Measurements from ENCODE around the gene ZNF175. TPM values are rescaled to one million over a fixed set of nuclear protein-coding genes. Genes with fewer than 3 reads are reported as not detected.

Gene ZNF175
- 11.0 and 13.4 TPM in 2 replicates for total RNA-seq

- Mint-ChIP-seq H3K27ac (peak within 1 kb of the TSS; percentile 53), H3K4me1 (ENCODE audit: low read depth) (peaks cover 25% of the 10 kb centered on the region), H3K4me3 (ENCODE audit: low read depth) (peak within 1 kb of the TSS; percentile 97), H3K36me3 (ENCODE audit: low read depth) (peaks cover 33% of the 10 kb centered on the region), H3K27me3 (ENCODE audit: low read depth) (peaks cover 13% of the 10 kb centered on the region), H3K9me3 (no peaks in the 10 kb centered on the region)
- peak; percentile 71 for DNase-seq (ENCODE audit: low spot score)
- intact Hi-C loops (cut with micrococcal nuclease) = loop anchor here (1.0 to 5.0 kb wide), 3 partner anchors 23 to 36 kb away; no protein-coding TSS in a partner anchor
Observed at GRCh38 chr19:51570962-51571575, at the start of gene ZNF175. Gene ZNF175, plus strand, starts transcription at chr19:51571283. Its CDS starts 2,047 bp downstream, at chr19:51573330.

GRCh38 chr19:51521357-51521756 lies 49.7 kb upstream of the ZNF175 start:
- H3K27ac Mint-ChIP-seq = no peak overlapping the region
- peaks cover 25% of the 10 kb centered on the region for H3K27me3 Mint-ChIP-seq (ENCODE audit: low read depth)
- H3K4me3 Mint-ChIP-seq (ENCODE audit: low read depth) = no peak overlapping the region
- intact Hi-C loops (cut with micrococcal nuclease) = no loop called here
- peaks cover 4% of the 10 kb centered on the region for H3K9me3 Mint-ChIP-seq
- H3K36me3 Mint-ChIP-seq (ENCODE audit: low read depth) = no peaks in the 10 kb centered on the region
- H3K4me1 Mint-ChIP-seq (ENCODE audit: low read depth) = peaks cover 18% of the 10 kb centered on the region
- DNase-seq (ENCODE audit: low spot score) = no peak

- H3K36me3 Mint-ChIP-seq (ENCODE audit: low read depth) = no peaks in the 10 kb centered on the region
- H3K9me3 Mint-ChIP-seq = peaks cover 4% of the 10 kb centered on the region
- intact Hi-C loops (cut with micrococcal nuclease) = no loop called here
- H3K27me3 Mint-ChIP-seq (ENCODE audit: low read depth) = peaks cover 29% of the 10 kb centered on the region
- DNase-seq (ENCODE audit: low spot score) = no peak
- H3K27ac Mint-ChIP-seq = no peak overlapping the region
- peaks cover 18% of the 10 kb centered on the region for H3K4me1 Mint-ChIP-seq (ENCODE audit: low read depth)
- no peak overlapping the region for H3K4me3 Mint-ChIP-seq (ENCODE audit: low read depth)
Observed at GRCh38 chr19:51521781-51522180, 49.3 kb upstream of the ZNF175 start.

GRCh38 chr19:51524666-51525264 lies 46.3 kb upstream of the ZNF175 start:
- H3K27ac Mint-ChIP-seq = no peak overlapping the region
- peaks cover 40% of the 10 kb centered on the region for H3K27me3 Mint-ChIP-seq (ENCODE audit: low read depth)
- no peak overlapping the region for H3K4me3 Mint-ChIP-seq (ENCODE audit: low read depth)
- intact Hi-C loops (cut with micrococcal nuclease) = no loop called here
- no peaks in the 10 kb centered on the region for H3K9me3 Mint-ChIP-seq
- DNase-seq (ENCODE audit: low spot score) = no peak
- H3K36me3 Mint-ChIP-seq (ENCODE audit: low read depth) = no peaks in the 10 kb centered on the region
- H3K4me1 Mint-ChIP-seq (ENCODE audit: low read depth) = peaks cover 12% of the 10 kb centered on the region

GRCh38 chr19:51525651-51526050 lies 45.4 kb upstream of the ZNF175 start:
- H3K27me3 Mint-ChIP-seq (ENCODE audit: low read depth) = peaks cover 37% of the 10 kb centered on the region
- peaks cover 11% of the 10 kb centered on the region for H3K4me1 Mint-ChIP-seq (ENCODE audit: low read depth)
- no peaks in the 10 kb centered on the region for H3K9me3 Mint-ChIP-seq
- no peak overlapping the region for H3K4me3 Mint-ChIP-seq (ENCODE audit: low read depth)
- intact Hi-C loops (cut with micrococcal nuclease) = no loop called here
- H3K27ac Mint-ChIP-seq = no peak overlapping the region
- DNase-seq (ENCODE audit: low spot score) = no peak
- H3K36me3 Mint-ChIP-seq (ENCODE audit: low read depth) = no peaks in the 10 kb centered on the region

GRCh38 chr19:51529301-51529700 lies 41.8 kb upstream of the ZNF175 start:
- intact Hi-C loops (cut with micrococcal nuclease) = no loop called here
- H3K27me3 Mint-ChIP-seq (ENCODE audit: low read depth) = peaks cover 37% of the 10 kb centered on the region
- H3K9me3 Mint-ChIP-seq = no peaks in the 10 kb centered on the region
- no peak overlapping the region for H3K4me3 Mint-ChIP-seq (ENCODE audit: low read depth)
- DNase-seq (ENCODE audit: low spot score) = no peak
- peaks cover 10% of the 10 kb centered on the region for H3K4me1 Mint-ChIP-seq (ENCODE audit: low read depth)
- no peaks in the 10 kb centered on the region for H3K36me3 Mint-ChIP-seq (ENCODE audit: low read depth)
- no peak overlapping the region for H3K27ac Mint-ChIP-seq

GRCh38 chr19:51530616-51531015 lies 40.5 kb upstream of the ZNF175 start:
- H3K27me3 Mint-ChIP-seq (ENCODE audit: low read depth) = peaks cover 50% of the 10 kb centered on the region

GRCh38 chr19:51531349-51532315 lies 39.5 kb upstream of the ZNF175 start, which contains the start of gene SIGLEC6:
Gene SIGLEC6, minus strand, starts transcription at chr19:51531670. Its CDS starts 22 bp downstream, at chr19:51531648.
- H3K9me3 Mint-ChIP-seq = peaks cover 6% of the 10 kb centered on the region
- H3K4me3 Mint-ChIP-seq (ENCODE audit: low read depth) = no peak within 1 kb of the TSS
- H3K36me3 Mint-ChIP-seq (ENCODE audit: low read depth) = no peaks in the 10 kb centered on the region
- H3K27me3 Mint-ChIP-seq (ENCODE audit: low read depth) = peaks cover 54% of the 10 kb centered on the region
- peak; percentile 35 for DNase-seq (ENCODE audit: low spot score)
- H3K4me1 Mint-ChIP-seq (ENCODE audit: low read depth) = peaks cover 10% of the 10 kb centered on the region
- peak within 1 kb of the TSS; percentile 24 for H3K27ac Mint-ChIP-seq
- intact Hi-C loops (cut with micrococcal nuclease) = no loop called here

More at GRCh38 chr19:51530616-51531015, 40.5 kb upstream of the ZNF175 start:
- H3K36me3 Mint-ChIP-seq (ENCODE audit: low read depth) = no peaks in the 10 kb centered on the region
- peaks cover 6% of the 10 kb centered on the region for H3K9me3 Mint-ChIP-seq
- H3K4me1 Mint-ChIP-seq (ENCODE audit: low read depth) = peaks cover 10% of the 10 kb centered on the region
- no peak overlapping the region for H3K4me3 Mint-ChIP-seq (ENCODE audit: low read depth)
- intact Hi-C loops (cut with micrococcal nuclease) = no loop called here
- DNase-seq (ENCODE audit: low spot score) = no peak
- no peak overlapping the region for H3K27ac Mint-ChIP-seq

GRCh38 chr19:51535535-51535934 lies 35.5 kb upstream of the ZNF175 start:
- Mint-ChIP-seq H3K27ac (no peak overlapping the region), H3K27me3 (ENCODE audit: low read depth) (peaks cover 61% of the 10 kb centered on the region), H3K36me3 (ENCODE audit: low read depth) (no peaks in the 10 kb centered on the region), H3K4me3 (ENCODE audit: low read depth) (no peak overlapping the region), H3K9me3 (peaks cover 6% of the 10 kb centered on the region), H3K4me1 (ENCODE audit: low read depth) (peaks cover 10% of the 10 kb centered on the region)
- intact Hi-C loops (cut with micrococcal nuclease) = no loop called here
- DNase-seq (ENCODE audit: low spot score) = no peak

GRCh38 chr19:51539821-51540366 lies 31.2 kb upstream of the ZNF175 start:
- intact Hi-C loops (cut with micrococcal nuclease) = no loop called here
- Mint-ChIP-seq H3K27me3 (ENCODE audit: low read depth) (peaks cover 50% of the 10 kb centered on the region), H3K4me3 (ENCODE audit: low read depth) (no peak overlapping the region), H3K27ac (no peak overlapping the region), H3K36me3 (ENCODE audit: low read depth) (no peaks in the 10 kb centered on the region), H3K4me1 (ENCODE audit: low read depth) (peaks cover 7% of the 10 kb centered on the region), H3K9me3 (peaks cover 5% of the 10 kb centered on the region)
- DNase-seq (ENCODE audit: low spot score) = no peak

- H3K4me1 Mint-ChIP-seq (ENCODE audit: low read depth) = peaks cover 18% of the 10 kb centered on the region
- H3K27ac Mint-ChIP-seq = no peak overlapping the region
- peaks cover 33% of the 10 kb centered on the region for H3K27me3 Mint-ChIP-seq (ENCODE audit: low read depth)
- no peak overlapping the region for H3K4me3 Mint-ChIP-seq (ENCODE audit: low read depth)
- no peaks in the 10 kb centered on the region for H3K36me3 Mint-ChIP-seq (ENCODE audit: low read depth)
- DNase-seq (ENCODE audit: low spot score) = no peak
- H3K9me3 Mint-ChIP-seq = no peaks in the 10 kb centered on the region
- intact Hi-C loops (cut with micrococcal nuclease) = no loop called here
Observed at GRCh38 chr19:51541458-51542357, 29.4 kb upstream of the ZNF175 start.

GRCh38 chr19:51542699-51543098 lies 28.4 kb upstream of the ZNF175 start:
- Mint-ChIP-seq H3K4me1 (ENCODE audit: low read depth) (peaks cover 27% of the 10 kb centered on the region), H3K9me3 (no peaks in the 10 kb centered on the region), H3K27ac (no peak overlapping the region), H3K4me3 (ENCODE audit: low read depth) (no peak overlapping the region), H3K36me3 (ENCODE audit: low read depth) (no peaks in the 10 kb centered on the region), H3K27me3 (ENCODE audit: low read depth) (peaks cover 27% of the 10 kb centered on the region)
- intact Hi-C loops (cut with micrococcal nuclease) = no loop called here
- DNase-seq (ENCODE audit: low spot score) = no peak

Measured in activated T-helper 2 cell treated with anti-CD3 and anti-CD28 coated beads, Interferon-gamma antibody, Interleukin-2, Interleukin-4, amounts not matched to agents 10 μg/mL and 5 μg/mL and 100 μg/mL, durations not matched to agents 14 hours and 24 hours and 36 hours (primary cell).